NCI-H2107 treated with DMSO at 0.1 percent for 48 hours (cell line): ENCODE measurements around the gene TAF3.

Experiments used
- DNase-seq: peaks from one replicate; lab custom pipeline; 2025; ENCODE audit not compliant: unreplicated experiment; lab: John Stamatoyannopoulos, UW

Gene TAF3

GRCh38 chr10:7962592-7962991 lies 144.3 kb downstream of the TAF3 start:
- no peak for DNase-seq

GRCh38 chr10:7965457-7965856 lies 147.2 kb downstream of the TAF3 start:
- no peak for DNase-seq

GRCh38 chr10:7967035-7967434 lies 148.7 kb downstream of the TAF3 start:
- no peak for DNase-seq

- DNase-seq: no peak
Measured at GRCh38 chr10:7968510-7969112, 150.3 kb downstream of the TAF3 start.

GRCh38 chr10:7969623-7970022 lies 151.3 kb downstream of the TAF3 start:
- no peak for DNase-seq

GRCh38 chr10:7971949-7972348 lies 153.6 kb downstream of the TAF3 start:
- DNase-seq: no peak

- no peak for DNase-seq
Measured at GRCh38 chr10:7972367-7972766, 154.1 kb downstream of the TAF3 start.

- DNase-seq: no peak
Measured at GRCh38 chr10:7980196-7980595, 161.9 kb downstream of the TAF3 start.

- DNase-seq: no peak
Measured at GRCh38 chr10:7982727-7983126, 164.4 kb downstream of the TAF3 start.

- no peak for DNase-seq
Measured at GRCh38 chr10:7984325-7984724, 166.0 kb downstream of the TAF3 start.

- no peak for DNase-seq
Measured at GRCh38 chr10:7984896-7985295, 166.6 kb downstream of the TAF3 start.

- no peak for DNase-seq
Measured at GRCh38 chr10:7986851-7987250, 168.5 kb downstream of the TAF3 start.

GRCh38 chr10:7988989-7989388 lies 170.7 kb downstream of the TAF3 start:
- DNase-seq: no peak

- no peak for DNase-seq
Measured at GRCh38 chr10:7998831-7999230, 180.5 kb downstream of the TAF3 start.

GRCh38 chr10:8004469-8005000 lies 186.2 kb downstream of the TAF3 start:
- no peak for DNase-seq

GRCh38 chr10:8006274-8006999 lies 188.1 kb downstream of the TAF3 start:
- DNase-seq: no peak

- no peak for DNase-seq
Measured at GRCh38 chr10:8009031-8009430, 190.7 kb downstream of the TAF3 start.

- no peak for DNase-seq
Measured at GRCh38 chr10:8013006-8013405, 194.7 kb downstream of the TAF3 start.

GRCh38 chr10:8013619-8014018 lies 195.3 kb downstream of the TAF3 start:
- DNase-seq: no peak

- DNase-seq: no peak
Measured at GRCh38 chr10:8014649-8015048, 196.3 kb downstream of the TAF3 start.

- no peak for DNase-seq
Measured at GRCh38 chr10:8017277-8017676, 199.0 kb downstream of the TAF3 start.

GRCh38 chr10:8023321-8023720 lies 205.0 kb downstream of the TAF3 start:
- no peak for DNase-seq

- DNase-seq: no peak
Measured at GRCh38 chr10:8023851-8024250, 205.5 kb downstream of the TAF3 start.
